T follicular helper cell (primary cell): ENCODE results near the gene ZBTB47.

Source experiments
- DNase-seq: peaks from one replicate; pipeline ENCODE4 v3.0.0-alpha.2; 2020; ENCODE audit warnings: low read depth
- total RNA-seq, 2 experiments: gene quantifications; one replicate each; lab custom pipeline; 2026; lab: John Stamatoyannopoulos, UW

The ZBTB47 gene
- total RNA-seq, result 3.1 to 6.4 reads per million in 2 experiments

- DNase-seq, result no peak
Measured at GRCh38 chr3:42653560-42654330, at the start of gene ZBTB47. ZBTB47 (plus strand) TSS chr3:42653697; CDS start chr3:42658356, 4,659 bp downstream.

- no peak for DNase-seq
Measured at GRCh38 chr3:42605546-42606173, 47.8 kb upstream of the ZBTB47 start.

- DNase-seq, result no peak
Measured at GRCh38 chr3:42608581-42608980, 44.9 kb upstream of the ZBTB47 start.

GRCh38 chr3:42610976-42611375, 42.5 kb upstream of the ZBTB47 start:
- no peak for DNase-seq

GRCh38 chr3:42612217-42612616, 41.3 kb upstream of the ZBTB47 start:
- DNase-seq, result no peak

- DNase-seq, result no peak
Measured at GRCh38 chr3:42612928-42613327, 40.6 kb upstream of the ZBTB47 start.

GRCh38 chr3:42613462-42613861, 40.0 kb upstream of the ZBTB47 start:
- DNase-seq, result no peak

- DNase-seq, result no peak
Measured at GRCh38 chr3:42631620-42632019, 21.9 kb upstream of the ZBTB47 start.

GRCh38 chr3:42632146-42632545, 21.4 kb upstream of the ZBTB47 start:
- no peak for DNase-seq

- DNase-seq, result no peak
Measured at GRCh38 chr3:42633544-42633943, 20.0 kb upstream of the ZBTB47 start.

- DNase-seq, result no peak
Measured at GRCh38 chr3:42635111-42635510, 18.4 kb upstream of the ZBTB47 start.

GRCh38 chr3:42637001-42637400, 16.5 kb upstream of the ZBTB47 start:
- DNase-seq, result no peak

GRCh38 chr3:42638339-42638842, 15.1 kb upstream of the ZBTB47 start:
- no peak for DNase-seq

GRCh38 chr3:42639192-42639591, 14.3 kb upstream of the ZBTB47 start:
- DNase-seq, result no peak

GRCh38 chr3:42640129-42640528, 13.4 kb upstream of the ZBTB47 start:
- DNase-seq, result no peak

- no peak for DNase-seq
Measured at GRCh38 chr3:42640771-42641370, 12.6 kb upstream of the ZBTB47 start.

GRCh38 chr3:42647821-42648459, 5.6 kb upstream of the ZBTB47 start:
- DNase-seq, result no peak

GRCh38 chr3:42649006-42649405, 4.5 kb upstream of the ZBTB47 start:
- DNase-seq, result no peak

GRCh38 chr3:42649783-42650182, 3.7 kb upstream of the ZBTB47 start:
- no peak for DNase-seq

- no peak for DNase-seq
Measured at GRCh38 chr3:42651248-42652091, 2.0 kb upstream of the ZBTB47 start.

GRCh38 chr3:42652251-42652610, 1.3 kb upstream of the ZBTB47 start:
- no peak for DNase-seq
